ENCODE results near the gene NPPC.
"Not testable (repeated sequence)": the region's sequence is repeated elsewhere in the genome, so short reads cannot be mapped to it uniquely, and the experiment has no call there.

The NPPC gene, protein sequence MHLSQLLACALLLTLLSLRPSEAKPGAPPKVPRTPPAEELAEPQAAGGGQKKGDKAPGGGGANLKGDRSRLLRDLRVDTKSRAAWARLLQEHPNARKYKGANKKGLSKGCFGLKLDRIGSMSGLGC

DNA sequence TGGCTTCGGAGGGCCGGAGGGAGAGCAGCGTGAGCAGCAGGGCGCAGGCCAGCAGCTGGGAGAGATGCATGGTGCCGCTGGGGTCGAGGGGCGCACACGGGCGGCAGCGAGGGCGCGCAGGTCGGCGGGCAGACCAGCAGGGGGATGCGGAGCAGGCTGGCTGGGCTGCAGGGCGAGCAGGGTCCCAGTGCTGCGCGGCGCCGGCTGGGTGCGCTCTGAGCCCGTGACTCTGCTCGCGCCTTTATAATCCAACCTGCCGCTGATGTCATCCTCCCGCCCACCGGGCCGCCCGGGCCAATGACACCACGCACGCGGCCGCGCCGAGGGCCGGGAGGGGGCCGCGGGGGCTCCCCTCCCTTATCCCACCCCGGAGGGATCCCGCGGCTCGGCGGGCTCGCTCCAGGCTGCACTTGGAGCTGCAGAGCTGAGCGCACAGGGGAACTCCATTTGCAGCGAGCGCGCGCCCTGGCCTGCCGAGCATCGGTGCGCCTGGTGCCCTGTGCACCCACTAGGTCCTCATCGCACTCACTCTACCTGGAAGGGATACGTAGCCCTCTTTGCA, at the start of gene NPPC:
Gene NPPC (minus strand): TSS at position 217 of the 562 bp plus-strand sequence. CDS start 147 bp downstream, at position 70.
- peak; percentile 52 to 65 (median 56) for DNase-seq

DNA sequence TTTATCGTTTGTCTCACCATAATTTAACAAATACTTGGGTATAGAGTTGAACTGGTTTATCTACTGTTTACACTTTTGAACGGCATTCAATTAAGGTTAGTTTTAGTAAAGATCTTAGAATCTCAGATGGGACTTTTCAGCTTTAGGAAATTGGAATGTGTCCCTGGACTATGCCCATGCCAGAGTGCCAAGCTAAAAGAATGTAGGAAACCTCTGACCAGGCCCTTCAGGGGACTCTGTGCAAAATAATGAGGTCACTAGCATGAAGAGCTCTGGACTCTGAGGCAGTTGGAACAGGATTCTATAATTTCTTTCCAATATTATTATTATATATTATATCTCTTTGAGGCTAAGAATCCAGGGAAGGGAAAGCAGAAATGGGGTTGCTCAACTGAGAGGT, 48.8 kb upstream of the NPPC start:
- DNase-seq, result no peak

DNA sequence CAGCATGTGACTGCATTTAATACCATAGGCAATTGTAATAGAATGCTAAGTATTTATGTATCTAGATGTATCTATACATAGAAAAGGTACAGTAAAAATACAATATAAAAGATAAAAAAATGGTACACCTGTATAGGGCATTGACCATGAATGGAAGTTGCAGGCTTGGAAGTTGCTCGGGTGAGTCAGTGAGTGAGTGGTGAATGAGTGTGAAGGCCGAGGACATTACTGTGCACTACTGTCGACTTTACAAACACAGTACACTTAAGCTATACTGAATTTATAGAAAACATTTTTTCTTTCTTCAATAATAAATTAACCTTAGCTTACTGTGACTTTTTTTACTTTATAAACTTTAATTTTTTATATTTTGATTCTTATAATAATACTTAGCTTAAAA, 44.3 kb upstream of the NPPC start:
- DNase-seq, result no peak

DNA sequence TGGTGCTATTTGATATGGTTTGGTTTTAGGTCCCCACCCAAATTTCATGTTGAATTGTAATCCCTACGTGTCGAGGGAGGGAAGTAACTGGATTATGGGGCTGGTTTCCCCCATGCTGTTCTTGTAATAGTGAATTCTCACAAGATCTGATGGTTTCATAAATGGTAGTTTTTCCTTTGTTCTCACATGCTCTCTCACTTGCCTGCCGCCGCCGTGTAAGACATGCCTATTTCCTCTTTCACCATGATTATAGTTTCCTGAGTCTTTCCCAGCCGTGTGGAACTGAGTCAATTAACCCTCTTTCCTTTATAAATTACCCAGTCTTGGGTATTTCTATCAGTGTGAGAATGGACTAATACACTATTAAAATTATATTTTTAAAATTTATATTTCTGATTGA, 42.6 kb upstream of the NPPC start:
- no peak for DNase-seq

DNA sequence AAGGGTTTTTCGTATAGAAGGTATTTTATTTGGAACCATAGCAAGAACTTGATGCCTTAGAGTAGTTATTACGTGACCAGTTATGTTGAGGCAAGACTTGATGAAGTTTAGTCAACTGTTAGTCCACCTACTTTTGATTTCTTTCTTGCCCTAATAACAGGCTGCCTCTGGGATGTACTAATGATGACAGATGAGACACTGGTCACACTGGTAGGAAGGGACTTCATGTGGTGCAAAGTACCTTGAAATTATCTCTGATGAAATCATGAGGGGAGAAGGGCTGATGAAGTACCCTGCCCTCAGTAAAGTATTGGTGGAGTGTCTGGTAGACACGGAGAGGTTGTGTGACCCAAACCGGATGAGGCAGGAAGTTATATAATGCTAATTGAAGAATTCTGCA, 40.7 kb upstream of the NPPC start:
- DNase-seq, result peak in 1 of 3 donors; percentile 5

DNA sequence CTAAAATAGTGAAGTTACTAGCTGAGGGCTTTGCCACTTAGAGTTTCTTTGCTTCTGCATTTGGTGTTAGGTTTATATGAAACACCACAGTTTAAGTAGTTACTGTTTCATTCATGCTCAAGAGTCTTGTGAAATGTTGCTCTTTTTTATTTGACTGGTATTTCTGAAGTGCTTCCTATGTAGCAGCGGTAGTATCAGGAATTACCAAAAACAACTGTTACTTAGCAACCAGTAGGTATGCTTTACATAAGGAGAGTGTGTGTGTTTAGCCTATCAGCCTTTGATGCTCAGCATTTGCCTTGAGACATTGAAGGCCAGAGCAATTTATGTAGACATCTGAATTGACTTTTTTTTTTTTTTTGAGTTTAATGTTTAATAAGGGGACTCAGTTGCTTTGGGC, 38.9 kb upstream of the NPPC start:
- DNase-seq, result peak in 2 of 3 donors; percentile 4 to 21

DNA sequence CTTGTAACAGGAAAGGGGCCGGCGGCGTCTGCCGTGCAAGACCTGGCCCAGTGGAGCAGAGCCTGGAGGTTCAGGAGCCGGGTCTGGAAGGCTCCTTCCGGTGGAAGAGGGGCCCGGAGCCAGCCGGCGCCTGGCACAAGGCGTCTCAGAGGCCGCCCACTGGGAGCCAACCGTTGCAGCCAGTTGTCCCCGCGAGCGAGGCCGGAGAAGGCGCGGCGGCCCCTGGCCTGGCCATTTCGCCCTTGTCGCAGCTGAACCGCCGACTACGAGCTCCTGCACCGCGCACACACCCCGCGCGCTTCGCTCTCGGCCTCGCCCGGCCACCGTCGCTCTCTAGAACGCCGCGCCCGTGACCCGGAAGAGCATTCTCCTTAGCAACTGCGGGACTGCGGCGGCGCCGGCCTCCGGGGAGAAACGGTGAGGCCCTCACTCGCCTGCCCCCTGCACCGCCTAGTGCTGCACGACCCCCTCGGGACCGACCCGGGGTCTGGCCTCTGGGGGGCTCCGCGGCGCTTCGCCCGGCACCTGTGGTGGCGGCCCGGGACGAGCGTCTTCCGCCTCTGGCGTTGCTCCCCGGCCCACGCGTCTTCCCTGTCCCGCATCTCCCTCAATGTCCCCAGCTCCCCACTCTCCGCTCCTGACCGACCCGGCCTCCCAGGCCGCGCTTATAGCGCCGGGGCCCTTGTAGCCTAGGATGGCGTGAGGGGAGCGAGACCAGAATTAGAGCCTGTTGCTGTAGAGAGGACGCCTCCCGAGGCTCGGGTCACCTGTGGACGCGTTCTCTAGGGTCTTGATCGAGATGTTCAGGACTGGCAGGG, 35.4 kb upstream of the NPPC start, which contains the start of gene DIS3L2:
Gene DIS3L2 (plus strand): TSS at position 365 of the 818 bp plus-strand sequence. CDS start 53,215 bp downstream, outside the sequence.
- DNase-seq, result peak; percentile 84 to 93 (median 85)

DNA sequence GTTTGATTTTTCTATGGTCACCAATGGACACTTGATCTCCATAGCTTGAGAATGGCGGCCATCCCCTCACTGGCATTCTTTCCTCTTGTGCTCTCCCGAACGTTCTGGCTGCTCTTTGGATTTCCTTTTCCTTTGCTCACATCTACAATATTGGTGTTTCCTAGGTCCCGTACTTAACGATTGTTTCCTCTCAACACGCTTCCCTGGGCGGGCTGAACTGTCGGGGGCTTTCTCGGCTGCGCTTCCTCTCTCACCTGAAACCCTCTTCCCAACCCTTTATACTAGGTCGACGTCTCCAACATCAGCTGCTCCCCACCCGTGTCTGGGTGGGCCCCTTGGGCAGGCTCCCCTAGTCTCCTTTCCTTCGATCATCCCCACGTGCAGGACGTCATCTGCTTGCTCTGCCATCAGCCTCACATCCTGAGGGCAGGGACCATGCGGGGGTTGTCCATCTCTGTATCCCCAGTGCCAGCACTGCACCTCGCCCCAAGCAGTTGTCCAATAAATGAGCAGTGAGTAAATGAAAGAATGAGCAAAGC, 34.7 kb upstream of the NPPC start:
- no peak for DNase-seq

DNA sequence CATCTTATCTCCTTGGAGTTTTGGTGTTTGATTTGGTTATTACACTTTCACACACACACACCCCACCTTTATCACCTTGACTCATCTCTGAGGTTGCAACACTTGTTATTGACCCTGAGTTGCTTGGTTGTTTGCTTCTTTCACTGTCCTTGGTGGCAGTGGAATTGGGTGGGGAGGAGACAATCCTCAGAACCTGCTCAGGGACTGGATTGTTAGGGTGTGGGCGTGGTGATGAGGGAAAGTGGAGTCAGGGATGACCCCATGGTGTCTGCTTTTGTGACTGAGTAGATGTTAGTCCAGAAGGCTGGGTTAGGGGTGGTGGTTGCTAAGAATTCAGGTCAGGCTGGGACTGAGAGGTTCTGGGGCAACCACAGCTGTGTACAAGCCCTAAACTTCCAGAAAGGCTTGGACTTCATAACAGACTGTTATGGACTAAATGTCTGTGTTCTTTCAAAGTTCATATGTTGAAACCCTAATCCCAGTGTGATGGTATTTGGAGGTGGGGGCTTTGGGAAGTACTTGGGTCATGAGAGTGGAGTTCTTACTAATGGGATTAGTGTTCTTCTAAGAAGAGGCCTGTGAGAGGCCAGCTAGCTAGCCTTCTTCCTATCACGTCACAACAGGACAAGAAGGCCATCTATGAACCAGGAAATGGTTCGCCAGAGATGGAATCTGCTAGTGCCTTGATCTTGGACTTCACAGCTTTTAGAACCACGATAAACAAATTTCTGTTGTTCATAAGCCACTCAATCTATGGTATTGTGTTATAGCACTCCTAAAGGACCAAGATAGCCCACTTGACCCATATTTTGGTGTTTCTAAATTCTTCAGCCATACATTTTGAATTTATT, 31.9 kb upstream of the NPPC start:
- no peak for DNase-seq

DNA sequence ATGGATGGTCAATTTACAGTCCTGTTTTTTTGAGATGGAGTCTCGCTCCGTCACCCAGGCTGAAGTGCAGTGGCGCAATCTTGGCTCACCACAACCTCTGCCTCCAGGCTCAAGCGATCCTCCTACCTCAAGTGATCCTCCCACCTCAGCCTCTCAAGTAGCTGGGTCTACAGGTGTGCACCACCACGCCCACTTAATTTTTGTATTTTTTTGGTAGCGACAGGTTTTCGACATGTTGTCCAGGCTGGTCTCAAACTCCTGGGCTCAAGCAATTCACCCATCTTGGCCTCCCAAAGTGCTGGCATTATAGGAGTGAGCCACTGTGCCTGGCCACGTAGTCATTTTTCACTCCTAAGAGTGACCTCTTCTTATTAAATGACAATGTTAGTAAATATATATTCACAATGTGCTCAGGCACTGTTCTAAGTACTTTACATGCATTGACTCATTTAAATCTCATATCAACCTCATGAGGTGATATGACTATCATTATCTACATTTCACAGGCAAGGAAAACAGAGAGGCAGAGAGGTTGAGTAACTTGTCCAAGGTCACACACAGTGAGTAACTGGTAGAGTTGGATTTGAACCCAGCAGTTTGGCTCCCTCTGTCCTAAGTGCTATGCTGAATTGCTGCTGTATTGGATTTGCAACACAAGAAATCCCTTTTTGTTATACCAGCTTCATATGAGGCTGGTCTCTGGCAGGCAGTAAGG, 29.7 kb upstream of the NPPC start:
- no peak for DNase-seq

DNA sequence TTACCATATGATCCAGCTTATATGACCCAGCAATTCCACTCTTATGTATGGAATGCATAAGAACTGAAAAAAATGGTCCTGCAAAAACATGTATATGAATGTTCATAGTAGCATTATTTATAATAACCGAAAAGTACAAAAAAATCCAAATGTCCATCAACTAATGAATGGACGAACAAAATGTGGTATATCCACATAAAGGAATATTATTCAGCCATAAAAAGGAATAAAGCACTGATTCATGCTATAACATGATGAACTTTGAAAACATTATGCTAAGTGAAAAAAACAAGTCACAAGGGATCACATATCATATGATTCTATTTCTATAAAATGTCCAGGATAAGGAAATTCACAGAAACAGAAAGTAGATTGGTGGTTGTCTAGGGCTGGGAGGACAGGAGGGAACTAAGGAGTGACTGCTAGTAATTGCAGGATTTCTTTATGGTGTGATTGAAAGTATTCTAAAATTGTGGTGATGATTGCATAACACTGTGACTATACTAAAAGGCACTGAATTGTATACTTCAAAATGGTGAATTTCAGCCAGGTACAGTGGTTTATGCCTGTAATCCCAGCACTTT, 25.3 kb upstream of the NPPC start:
- DNase-seq, result peak in 2 of 3 donors; percentile 7 to 31

DNA sequence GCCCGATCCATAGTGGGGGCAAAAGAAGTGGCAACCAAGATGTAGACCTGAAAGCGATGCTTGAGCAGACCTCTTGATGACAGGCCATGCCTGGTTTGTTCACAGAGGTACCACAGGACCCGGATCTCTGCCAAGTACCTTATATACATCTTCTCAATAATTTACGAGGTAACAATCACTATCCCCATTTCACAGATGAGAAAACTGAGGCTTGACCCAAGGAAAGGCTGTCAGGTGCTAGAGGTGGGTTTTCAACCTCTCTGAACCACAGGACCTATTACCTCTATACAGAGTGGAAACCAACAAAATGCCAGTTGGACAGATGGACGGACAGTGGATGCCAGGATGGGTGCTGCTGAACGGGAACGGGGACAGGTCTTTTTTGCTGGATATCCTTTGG, 21.5 kb upstream of the NPPC start:
- no peak for DNase-seq

DNA sequence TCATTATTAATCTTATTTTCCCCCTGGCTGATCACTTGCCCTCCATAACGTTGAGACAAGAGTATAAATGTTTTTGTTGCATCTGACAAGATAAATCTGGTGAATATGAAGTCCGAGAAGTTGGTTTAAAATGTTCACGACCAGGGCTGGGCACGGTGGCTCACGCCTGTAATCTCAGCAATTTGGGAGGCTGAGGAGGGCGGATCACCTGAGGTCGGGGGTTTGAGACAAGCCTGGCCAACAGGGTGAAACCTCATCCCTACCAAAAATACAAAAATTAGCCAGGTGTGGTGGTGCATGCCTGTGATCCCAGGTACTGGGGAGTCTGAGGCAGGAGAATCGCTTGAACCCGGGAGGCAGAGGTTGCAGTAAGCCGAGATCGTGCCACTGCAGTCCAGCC, 20.9 kb upstream of the NPPC start:
- not testable (repeated sequence) for DNase-seq

DNA sequence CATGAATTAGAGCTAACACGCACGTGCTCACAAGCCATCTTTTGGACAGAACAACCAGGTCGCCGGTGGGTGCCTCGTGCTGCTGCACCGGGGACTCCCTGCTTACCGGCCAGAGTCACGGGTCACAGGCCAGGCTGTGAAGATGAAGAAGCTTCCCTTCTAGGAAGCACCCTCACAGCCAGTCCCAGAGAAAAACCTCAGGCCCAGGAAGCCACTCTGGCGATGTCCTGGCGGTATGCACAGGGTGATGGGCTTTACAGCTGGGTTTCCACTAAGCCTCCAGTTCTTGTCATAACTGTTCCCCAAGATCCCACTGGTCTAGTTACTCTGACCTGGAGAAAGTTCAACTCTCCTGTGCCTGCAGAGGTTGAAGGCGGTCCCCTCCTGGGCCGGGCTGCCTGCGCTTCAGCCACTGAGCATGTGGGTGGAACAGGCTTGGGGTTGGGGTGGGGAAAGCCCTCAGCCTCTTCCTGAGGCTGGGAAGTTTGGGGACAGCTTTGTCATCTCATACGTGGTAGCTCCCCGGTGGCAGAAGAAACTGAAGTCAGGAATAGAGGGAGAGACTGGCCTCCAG, 20.1 kb upstream of the NPPC start:
- no peak for DNase-seq

DNA sequence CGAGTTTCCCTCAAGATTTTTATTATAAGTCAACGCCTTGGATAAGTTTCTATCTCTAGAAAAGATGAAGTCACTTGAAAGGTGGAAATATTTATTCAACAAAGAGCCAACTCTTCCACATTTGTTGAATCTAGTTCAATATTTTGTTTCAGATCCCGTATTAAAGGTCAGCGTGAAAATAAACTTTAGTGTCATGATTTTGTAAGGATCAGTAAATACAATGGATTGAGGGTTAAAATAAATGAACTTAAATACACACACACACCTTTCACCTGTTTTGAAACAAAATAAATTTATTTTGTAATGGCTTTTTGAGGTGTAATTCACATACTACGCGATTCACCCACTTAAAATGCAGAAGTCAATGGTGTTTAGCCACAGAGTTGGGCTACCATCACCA, 16.0 kb upstream of the NPPC start:
- DNase-seq, result no peak

DNA sequence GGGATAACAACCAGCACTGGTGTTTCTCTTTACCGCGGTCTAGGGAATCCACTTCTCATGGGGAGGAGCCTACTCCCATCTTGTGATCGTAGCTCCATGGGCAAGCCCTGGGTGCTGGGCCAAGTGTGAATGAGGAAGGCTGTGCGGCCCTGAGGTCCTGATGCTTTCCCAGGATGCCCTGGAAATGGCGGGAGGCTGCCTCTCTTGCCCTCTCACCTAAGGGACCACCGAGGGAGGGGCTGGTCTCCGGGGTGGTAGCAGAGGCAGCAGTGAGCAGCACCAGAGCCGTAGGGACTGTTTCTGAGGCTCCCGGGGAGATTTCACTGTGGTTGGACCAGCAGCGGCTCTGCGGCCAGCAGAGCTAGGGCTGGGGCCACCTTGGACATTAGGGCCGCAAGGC, 15.5 kb upstream of the NPPC start:
- no peak for DNase-seq

DNA sequence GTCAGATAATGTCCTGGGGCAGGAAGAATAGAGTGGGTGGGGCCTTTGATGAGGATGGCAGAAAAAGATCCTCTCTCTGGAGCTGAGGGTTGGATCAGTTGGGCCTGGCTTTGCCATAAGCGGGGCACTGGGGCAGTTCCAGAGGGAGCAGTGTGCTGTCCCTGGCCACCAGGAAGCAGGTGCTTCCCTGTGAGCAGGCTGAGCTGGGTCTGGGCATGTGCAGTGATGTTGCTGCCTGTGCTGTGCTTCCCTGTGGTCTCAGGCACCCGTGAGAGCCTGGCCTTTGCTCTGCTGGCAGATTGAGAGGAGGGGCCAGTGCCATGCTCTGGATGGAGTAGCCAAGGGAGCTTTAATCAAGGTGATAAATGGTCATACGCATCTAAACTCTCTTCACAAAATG, 14.6 kb upstream of the NPPC start:
- no peak for DNase-seq

DNA sequence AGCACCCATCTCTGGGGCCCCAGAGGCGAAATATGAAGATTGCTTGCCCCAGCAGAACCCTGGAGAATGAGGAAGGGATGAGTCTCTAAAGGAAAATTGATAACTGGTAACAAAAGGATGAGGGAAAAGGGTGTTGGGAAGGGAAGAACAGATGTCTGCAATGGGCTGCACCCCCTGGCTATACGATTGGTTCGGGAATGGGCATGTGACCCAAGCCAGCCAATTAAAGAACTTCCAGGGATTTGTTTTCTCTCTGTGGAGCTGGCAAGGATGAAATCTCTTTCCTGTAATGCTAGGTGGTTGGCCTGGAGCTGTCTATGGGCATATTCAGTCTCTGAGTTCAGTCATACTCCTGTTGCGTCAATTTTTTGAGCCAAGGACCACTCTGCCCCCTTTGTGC, 12.8 kb upstream of the NPPC start:
- no peak for DNase-seq

DNA sequence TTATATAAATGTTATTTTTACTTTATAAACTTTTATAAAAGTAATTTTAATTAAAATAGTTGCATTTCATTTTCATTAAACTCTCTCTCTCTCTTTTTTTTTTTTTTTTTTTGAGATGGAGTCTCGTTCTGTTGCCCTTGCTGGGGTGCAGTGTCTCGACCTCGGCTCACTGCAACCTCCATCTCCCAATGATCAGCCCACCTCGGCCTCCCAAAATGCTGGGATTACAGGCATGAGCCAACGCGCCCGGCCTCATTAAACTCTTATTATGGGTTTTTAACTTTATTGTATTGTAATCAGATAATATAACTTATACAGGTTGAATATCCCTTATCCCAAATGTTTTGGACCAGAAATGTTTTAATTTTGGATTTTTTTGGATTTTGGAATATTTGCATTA, 10.9 kb upstream of the NPPC start:
- DNase-seq, result no peak

DNA sequence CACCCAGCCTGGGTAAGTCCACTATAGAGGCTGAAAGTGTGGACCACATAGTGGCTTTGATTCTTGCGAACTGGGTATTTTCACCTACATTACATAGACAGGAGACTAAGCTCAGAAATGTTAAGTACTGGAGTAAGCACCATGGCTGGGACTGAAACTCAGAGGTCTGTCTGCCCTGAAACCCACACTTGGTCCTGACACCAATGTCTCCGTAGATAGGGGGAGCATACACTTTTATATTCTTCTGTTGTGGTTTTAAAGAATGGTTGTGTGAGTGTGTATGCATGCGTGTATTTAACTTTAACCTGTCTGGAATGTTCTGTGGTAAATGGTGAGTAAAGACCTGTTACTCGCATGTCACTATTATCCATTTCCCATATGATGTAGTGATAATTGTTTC, 10.3 kb upstream of the NPPC start:
- DNase-seq, result no peak

DNA sequence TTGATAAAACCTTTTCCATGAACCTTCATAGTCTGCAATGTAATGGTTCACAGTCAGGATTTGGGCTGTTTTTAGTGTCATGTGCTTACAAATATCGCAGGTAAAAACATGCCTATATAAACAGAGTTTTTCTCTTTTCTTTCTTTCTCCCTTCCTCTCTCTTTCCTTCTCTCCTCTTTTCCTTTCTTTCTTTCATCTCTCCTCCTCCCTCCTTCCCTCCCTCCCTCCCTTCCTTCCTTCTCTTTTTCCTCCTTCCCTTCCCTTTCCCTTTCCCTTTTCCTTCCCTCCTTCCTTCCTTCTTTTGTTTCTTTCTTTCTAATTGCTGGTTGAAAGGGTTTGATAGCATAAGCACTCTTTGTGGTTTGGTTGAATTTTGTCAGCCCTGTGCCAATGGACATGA, 9.6 kb upstream of the NPPC start:
- no peak for DNase-seq

DNA sequence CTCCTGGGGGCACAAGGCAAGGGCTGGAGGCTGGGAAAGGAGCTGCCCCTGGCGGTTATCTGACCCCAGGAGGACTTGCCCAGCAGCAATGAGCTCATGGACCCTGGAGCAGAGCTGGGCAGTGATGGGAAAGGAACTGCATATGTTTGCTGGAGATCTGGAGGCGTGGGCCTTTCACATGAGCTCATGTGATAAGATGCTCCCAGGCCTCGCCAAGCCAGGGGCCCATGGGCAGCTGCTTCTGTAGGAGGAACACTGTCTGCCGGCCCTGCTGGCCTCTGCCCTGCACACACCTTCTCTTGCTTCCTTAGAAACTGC, 9.0 kb upstream of the NPPC start:
- DNase-seq, result no peak
